DND-41 (cell line): ENCODE results near the gene PTPRG.

Experiments
- ATAC-seq: fragments of 200-7000 bp; cut with Tn5 transposase; 3 replicates; pipeline ENCODE4 v1.9.1; 2021; ENCODE audit warnings: low read depth; ENCODE audit not compliant: insufficient read depth
- DNase-seq: peaks from one replicate; pipeline ENCODE4 v3.0.0-alpha.2; 2020
- H2AFZ ChIP-seq: 2 replicates; pipeline ENCODE4 v1.6.0; 2012; ENCODE audit warnings: low read depth, low read length
- H3K27ac ChIP-seq: 2 replicates; pipeline ENCODE4 v1.5.1; 2012; ENCODE audit warnings: low read length, inconsistent platforms
- H3K27me3 ChIP-seq: fragments of 200-600 bp; sonication (generic); 2 replicates; pipeline ENCODE4 v1.6.0; 2012; ENCODE audit warnings: low read length, mild to moderate bottlenecking, inconsistent platforms; ENCODE audit not compliant: insufficient read depth, poor library complexity
- H3K36me3 ChIP-seq: 2 replicates; pipeline ENCODE4 v1.5.1; 2012; ENCODE audit warnings: low read length, inconsistent platforms; ENCODE audit not compliant: insufficient read depth
- H3K4me1 ChIP-seq: 2 replicates; pipeline ENCODE4 v1.5.1; 2012; ENCODE audit warnings: mild to moderate bottlenecking, low read length; ENCODE audit not compliant: insufficient read depth
- H3K4me2 ChIP-seq: 2 replicates; pipeline ENCODE4 v1.6.0; 2012; ENCODE audit warnings: mild to moderate bottlenecking, moderate library complexity, low read length, inconsistent platforms; ENCODE audit not compliant: insufficient read depth
- H3K4me3 ChIP-seq, 2 experiments: fragments of 200-600 bp in 1 of 2; shearing (Covaris generic) in 1 of 2; 2 replicates each; pipeline ENCODE4 v1.5.1; 2012 to 2016; ENCODE audit warnings: inconsistent platforms in 2 of 2, low read length in 2 of 2, mild to moderate bottlenecking in 2 of 2, low read depth in 1 of 2, moderate library complexity in 1 of 2
- H3K79me2 ChIP-seq: 2 replicates; pipeline ENCODE4 v1.6.0; 2012; ENCODE audit warnings: low read length, inconsistent platforms; ENCODE audit not compliant: insufficient read depth
- H3K9ac ChIP-seq: 2 replicates; pipeline ENCODE4 v1.6.0; 2012; ENCODE audit warnings: low read depth, mild to moderate bottlenecking, inconsistent platforms, low read length, moderate library complexity
- H3K9me3 ChIP-seq: 2 replicates; pipeline ENCODE4 v1.5.1; 2012; ENCODE audit warnings: low read length, moderate library complexity, mild to moderate bottlenecking, inconsistent platforms; ENCODE audit not compliant: insufficient read depth, severe bottlenecking
- H4K20me1 ChIP-seq: 2 replicates; pipeline ENCODE4 v1.6.0; 2012; ENCODE audit warnings: low read length; ENCODE audit not compliant: insufficient read depth
- EZH2 ChIP-seq: IDR thresholded peaks from 3 replicates; pipeline ENCODE4 v1.6.1; 2012; ENCODE audit warnings: borderline replicate concordance, low read depth, mild to moderate bottlenecking, moderate library complexity, low read length, inconsistent platforms; ENCODE audit not compliant: severe bottlenecking
- TF ChIP-seq, protein P1 (sequence below): IDR thresholded peaks from 2 replicates; pipeline ENCODE4 v1.5.1; 2012; ENCODE audit warnings: borderline replicate concordance, low read length, moderate library complexity, mild to moderate bottlenecking; ENCODE audit not compliant: poor library complexity, severe bottlenecking; ENCODE audit errors: extremely low read depth

Gene PTPRG

GRCh38 chr3:61780455-61781228 is 219.3 kb downstream of the PTPRG start:
- no peaks in the 10 kb centered on the region for H3K9me3 ChIP-seq
- H3K4me2 ChIP-seq: no peak overlapping the region
- no peaks in the 10 kb centered on the region for H3K36me3 ChIP-seq
- no peak for ATAC-seq
- H4K20me1 ChIP-seq: no peaks in the 10 kb centered on the region
- no peak overlapping the region for H3K9ac ChIP-seq
- no peaks in the 10 kb centered on the region for H3K27me3 ChIP-seq
- DNase-seq: no peak
- no peak overlapping the region for H3K4me3 ChIP-seq
- no peak overlapping the region for H2AFZ ChIP-seq
- no peak for TF ChIP-seq EZH2
- TF ChIP-seq, protein P1, sequence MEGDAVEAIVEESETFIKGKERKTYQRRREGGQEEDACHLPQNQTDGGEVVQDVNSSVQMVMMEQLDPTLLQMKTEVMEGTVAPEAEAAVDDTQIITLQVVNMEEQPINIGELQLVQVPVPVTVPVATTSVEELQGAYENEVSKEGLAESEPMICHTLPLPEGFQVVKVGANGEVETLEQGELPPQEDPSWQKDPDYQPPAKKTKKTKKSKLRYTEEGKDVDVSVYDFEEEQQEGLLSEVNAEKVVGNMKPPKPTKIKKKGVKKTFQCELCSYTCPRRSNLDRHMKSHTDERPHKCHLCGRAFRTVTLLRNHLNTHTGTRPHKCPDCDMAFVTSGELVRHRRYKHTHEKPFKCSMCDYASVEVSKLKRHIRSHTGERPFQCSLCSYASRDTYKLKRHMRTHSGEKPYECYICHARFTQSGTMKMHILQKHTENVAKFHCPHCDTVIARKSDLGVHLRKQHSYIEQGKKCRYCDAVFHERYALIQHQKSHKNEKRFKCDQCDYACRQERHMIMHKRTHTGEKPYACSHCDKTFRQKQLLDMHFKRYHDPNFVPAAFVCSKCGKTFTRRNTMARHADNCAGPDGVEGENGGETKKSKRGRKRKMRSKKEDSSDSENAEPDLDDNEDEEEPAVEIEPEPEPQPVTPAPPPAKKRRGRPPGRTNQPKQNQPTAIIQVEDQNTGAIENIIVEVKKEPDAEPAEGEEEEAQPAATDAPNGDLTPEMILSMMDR: no peak
- H3K27ac ChIP-seq: no peak overlapping the region
- H3K79me2 ChIP-seq: no peaks in the 10 kb centered on the region
- H3K4me1 ChIP-seq: peaks cover 9% of the 10 kb centered on the region; the same call in 1 of the 2 replicates

- Histone ChIP-seq H3K4me3 (no peak overlapping the region), H3K9ac (no peak overlapping the region), H3K79me2 (no peaks in the 10 kb centered on the region), H4K20me1 (no peaks in the 10 kb centered on the region), H3K27me3 (no peaks in the 10 kb centered on the region), H3K27ac (no peak overlapping the region), H2AFZ (no peak overlapping the region), H3K4me2 (no peak overlapping the region), H3K9me3 (no peaks in the 10 kb centered on the region), H3K36me3 (no peaks in the 10 kb centered on the region), H3K4me1 (peaks cover 9% of the 10 kb centered on the region; the same call in 1 of the 2 replicates)
- TF ChIP-seq, protein P1: no peak
- no peak for TF ChIP-seq EZH2
- peak; percentile 66; the same call in 2 of the 3 replicates for ATAC-seq
- peak; percentile 6 for DNase-seq
Observed at GRCh38 chr3:61783993-61784718, 222.8 kb downstream of the PTPRG start.

DNA sequence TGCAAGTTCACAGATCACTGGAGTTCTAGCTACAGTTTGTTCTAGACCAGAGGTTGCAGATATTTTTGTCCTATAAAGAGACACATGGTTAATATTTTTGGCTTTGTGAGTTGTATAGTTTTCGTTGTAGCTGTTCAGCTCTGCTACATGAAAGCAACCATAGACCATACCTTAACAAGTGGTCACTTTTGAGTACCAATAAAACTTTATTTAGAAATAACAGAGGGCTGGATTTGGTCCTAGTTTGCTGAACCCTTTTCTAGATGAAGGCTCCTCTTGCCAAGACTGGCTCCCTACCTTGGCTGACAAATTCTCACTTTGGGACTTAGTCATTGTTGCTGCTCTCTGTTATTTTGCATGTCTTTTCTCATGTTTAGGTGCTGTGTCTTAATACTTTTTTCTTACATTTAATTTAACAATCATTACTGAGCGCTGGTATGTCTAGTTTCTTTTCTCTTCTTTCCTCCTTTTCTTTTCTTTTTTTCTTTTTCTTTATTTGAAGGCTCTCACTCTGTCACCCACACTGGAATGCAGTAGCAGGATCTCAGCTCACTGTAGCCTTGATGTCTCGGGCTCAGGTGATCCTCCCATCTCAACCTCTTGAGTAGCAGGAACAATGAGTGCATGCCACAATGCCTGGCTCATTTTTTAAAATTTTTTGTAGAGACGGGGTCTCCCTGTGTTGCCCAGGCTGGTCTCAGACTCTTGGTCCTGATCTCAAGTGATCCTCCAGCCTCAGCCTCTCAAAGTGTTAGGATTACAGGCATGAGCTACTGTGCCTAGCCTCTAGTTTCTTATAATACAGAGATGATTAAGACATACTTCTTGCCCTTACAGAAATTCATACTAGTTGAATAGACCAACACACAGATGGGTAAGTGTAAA is 227.5 kb downstream of the PTPRG start:
- H3K9ac ChIP-seq: no peak overlapping the region
- no peaks in the 10 kb centered on the region; the same call in 1 of the 2 replicates for H3K79me2 ChIP-seq
- H3K4me2 ChIP-seq: no peak overlapping the region
- DNase-seq (no peak), ATAC-seq (no peak)
- no peaks in the 10 kb centered on the region for H4K20me1 ChIP-seq
- H3K27ac ChIP-seq: no peak overlapping the region
- H3K36me3 ChIP-seq: no peaks in the 10 kb centered on the region
- no peaks in the 10 kb centered on the region for H3K9me3 ChIP-seq
- H3K4me1 ChIP-seq: peaks cover 3% of the 10 kb centered on the region; the same call in 1 of the 2 replicates
- H2AFZ ChIP-seq: no peak overlapping the region
- TF ChIP-seq, protein P1: no peak
- TF ChIP-seq EZH2: no peak
- H3K27me3 ChIP-seq: no peaks in the 10 kb centered on the region
- H3K4me3 ChIP-seq: no peak overlapping the region
